Measurements from ENCODE around the gene ITGA2B.

DNA sequence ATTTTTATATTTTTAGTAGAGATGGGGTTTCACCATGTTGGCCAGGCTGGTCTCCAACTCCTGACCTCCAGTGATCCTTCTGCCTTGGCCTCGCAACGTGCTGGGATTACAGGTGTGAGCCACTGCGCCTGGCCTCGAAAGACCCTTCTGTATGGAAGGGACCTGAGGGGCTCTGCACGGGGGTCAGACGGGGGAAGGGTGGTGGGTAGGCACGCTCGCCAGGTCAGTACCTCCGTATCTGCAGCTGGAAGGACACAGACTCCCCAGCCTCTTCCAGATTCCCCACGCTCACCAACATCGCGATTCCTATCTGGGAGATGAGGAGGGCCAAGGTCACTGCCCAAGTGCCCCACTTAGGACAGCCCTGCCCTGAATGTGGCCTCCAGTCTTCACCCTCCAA is 12.7 kb downstream of the ITGA2B start:
- TF ChIP-seq POLR2A (IDR thresholded peaks at IDR 0.05): no peak
- TF ChIP-seq, protein P1, sequence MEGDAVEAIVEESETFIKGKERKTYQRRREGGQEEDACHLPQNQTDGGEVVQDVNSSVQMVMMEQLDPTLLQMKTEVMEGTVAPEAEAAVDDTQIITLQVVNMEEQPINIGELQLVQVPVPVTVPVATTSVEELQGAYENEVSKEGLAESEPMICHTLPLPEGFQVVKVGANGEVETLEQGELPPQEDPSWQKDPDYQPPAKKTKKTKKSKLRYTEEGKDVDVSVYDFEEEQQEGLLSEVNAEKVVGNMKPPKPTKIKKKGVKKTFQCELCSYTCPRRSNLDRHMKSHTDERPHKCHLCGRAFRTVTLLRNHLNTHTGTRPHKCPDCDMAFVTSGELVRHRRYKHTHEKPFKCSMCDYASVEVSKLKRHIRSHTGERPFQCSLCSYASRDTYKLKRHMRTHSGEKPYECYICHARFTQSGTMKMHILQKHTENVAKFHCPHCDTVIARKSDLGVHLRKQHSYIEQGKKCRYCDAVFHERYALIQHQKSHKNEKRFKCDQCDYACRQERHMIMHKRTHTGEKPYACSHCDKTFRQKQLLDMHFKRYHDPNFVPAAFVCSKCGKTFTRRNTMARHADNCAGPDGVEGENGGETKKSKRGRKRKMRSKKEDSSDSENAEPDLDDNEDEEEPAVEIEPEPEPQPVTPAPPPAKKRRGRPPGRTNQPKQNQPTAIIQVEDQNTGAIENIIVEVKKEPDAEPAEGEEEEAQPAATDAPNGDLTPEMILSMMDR (IDR thresholded peaks at IDR 0.05): no peak

Data from tibial nerve (tissue), 3 donors.